GM21423 (cell line): ENCODE data around the gene PGBD5.

ENCODE experiments used
- ATAC-seq: cut with Tn5 transposase; IDR thresholded peaks from one replicate; pipeline ENCODE4 v1.9.1; 2021; ENCODE audit warnings: mild to moderate bottlenecking, moderate library complexity; ENCODE audit not compliant: unreplicated experiment

PGBD5 gene

GRCh38 chr1:230351983-230352382, 74.1 kb downstream of the PGBD5 start:
- ATAC-seq = no peak

- ATAC-seq = no peak
Observed at GRCh38 chr1:230351514-230351913, 74.6 kb downstream of the PGBD5 start.

- no peak for ATAC-seq
Observed at GRCh38 chr1:230350208-230350921, 75.8 kb downstream of the PGBD5 start.

- ATAC-seq = no peak
Observed at GRCh38 chr1:230349020-230349393, 77.1 kb downstream of the PGBD5 start.

- no peak for ATAC-seq
Observed at GRCh38 chr1:230348386-230349019, 77.6 kb downstream of the PGBD5 start.

GRCh38 chr1:230347896-230348295, 78.2 kb downstream of the PGBD5 start:
- no peak for ATAC-seq

GRCh38 chr1:230345139-230345885, 80.8 kb downstream of the PGBD5 start:
- no peak for ATAC-seq

- no peak for ATAC-seq
Observed at GRCh38 chr1:230342699-230343098, 83.4 kb downstream of the PGBD5 start.

- no peak for ATAC-seq
Observed at GRCh38 chr1:230342019-230342418, 84.1 kb downstream of the PGBD5 start.

GRCh38 chr1:230341162-230341546, 85.0 kb downstream of the PGBD5 start:
- ATAC-seq = no peak

- ATAC-seq = no peak
Observed at GRCh38 chr1:230340526-230341161, 85.5 kb downstream of the PGBD5 start.

GRCh38 chr1:230339033-230339432, 87.1 kb downstream of the PGBD5 start:
- ATAC-seq = no peak

- no peak for ATAC-seq
Observed at GRCh38 chr1:230337266-230337665, 88.9 kb downstream of the PGBD5 start.

GRCh38 chr1:230335861-230336522, 90.1 kb downstream of the PGBD5 start:
- no peak for ATAC-seq

- ATAC-seq = no peak
Observed at GRCh38 chr1:230334447-230334837, 91.7 kb downstream of the PGBD5 start.

GRCh38 chr1:230333590-230334446, 92.3 kb downstream of the PGBD5 start:
- ATAC-seq = no peak

- ATAC-seq = no peak
Observed at GRCh38 chr1:230332575-230333066, 93.5 kb downstream of the PGBD5 start.

- no peak for ATAC-seq
Observed at GRCh38 chr1:230332061-230332460, 94.1 kb downstream of the PGBD5 start.

GRCh38 chr1:230330157-230330556, 96.0 kb downstream of the PGBD5 start:
- ATAC-seq = no peak
